Right lobe of liver (tissue), 4 donors: Measurements from ENCODE around the gene OPHN1.

Source experiments
- POLR2A ChIP-seq: fragments of 450-650 bp; IDR thresholded peaks from one replicate; pipeline ENCODE4 v1.6.1; 2017; ENCODE audit warnings: antibody characterized with exemption, mild to moderate bottlenecking
- TF ChIP-seq, protein P1 (sequence below), 4 donors: fragments of 200-600 bp in 3 of 4; fragments of 450-650 bp in 1 of 4; IDR thresholded peaks; one replicate each; pipeline versions ENCODE4 v1.5.1 to v1.8.0; 2016 to 2022; ENCODE audit warnings: antibody characterized with exemption in 4 of 4, mild to moderate bottlenecking in 2 of 4
- donor health status: DM: no; HTN: no; CAD: no.
- donor health status: DM: no; HTN: no; CAD: no.
- donor health status: DM: no; HTN: yes; CAD: no.

DNA sequence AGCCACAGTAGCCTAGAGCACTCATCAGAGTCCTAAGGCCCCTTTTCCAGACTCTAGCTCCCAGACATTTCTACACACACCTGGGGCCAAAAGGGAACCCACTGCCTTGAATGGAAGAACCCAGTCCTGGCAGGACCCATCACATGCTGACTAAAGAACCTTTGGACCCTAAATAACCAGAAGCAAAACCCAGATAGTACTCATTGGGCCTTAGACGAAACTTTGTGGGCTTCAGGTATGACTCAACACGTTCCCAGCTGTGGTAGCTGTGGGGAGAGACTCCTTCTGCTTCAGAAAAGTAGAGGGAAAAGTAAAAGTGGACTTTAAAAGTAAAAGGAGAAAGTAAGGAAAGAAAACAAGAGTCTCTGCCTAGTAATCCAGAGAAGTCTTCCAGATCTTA lies 311.5 kb downstream of the OPHN1 start:
- TF ChIP-seq POLR2A: no peak
- TF ChIP-seq, protein P1, sequence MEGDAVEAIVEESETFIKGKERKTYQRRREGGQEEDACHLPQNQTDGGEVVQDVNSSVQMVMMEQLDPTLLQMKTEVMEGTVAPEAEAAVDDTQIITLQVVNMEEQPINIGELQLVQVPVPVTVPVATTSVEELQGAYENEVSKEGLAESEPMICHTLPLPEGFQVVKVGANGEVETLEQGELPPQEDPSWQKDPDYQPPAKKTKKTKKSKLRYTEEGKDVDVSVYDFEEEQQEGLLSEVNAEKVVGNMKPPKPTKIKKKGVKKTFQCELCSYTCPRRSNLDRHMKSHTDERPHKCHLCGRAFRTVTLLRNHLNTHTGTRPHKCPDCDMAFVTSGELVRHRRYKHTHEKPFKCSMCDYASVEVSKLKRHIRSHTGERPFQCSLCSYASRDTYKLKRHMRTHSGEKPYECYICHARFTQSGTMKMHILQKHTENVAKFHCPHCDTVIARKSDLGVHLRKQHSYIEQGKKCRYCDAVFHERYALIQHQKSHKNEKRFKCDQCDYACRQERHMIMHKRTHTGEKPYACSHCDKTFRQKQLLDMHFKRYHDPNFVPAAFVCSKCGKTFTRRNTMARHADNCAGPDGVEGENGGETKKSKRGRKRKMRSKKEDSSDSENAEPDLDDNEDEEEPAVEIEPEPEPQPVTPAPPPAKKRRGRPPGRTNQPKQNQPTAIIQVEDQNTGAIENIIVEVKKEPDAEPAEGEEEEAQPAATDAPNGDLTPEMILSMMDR (IDR thresholded peaks at IDR 0.05): no peak
